ENCODE measurements around the gene IFT57.
A peak's percentile ranks its signal among the peaks of the same experiment; 100 is the strongest.

Gene IFT57

GRCh38 chr3:108177536-108177935, 44.7 kb downstream of the IFT57 start:
- H3K79me2 ChIP-seq (ENCODE audit: low read length) = no peaks in the 10 kb centered on the region
- H3K9me3 ChIP-seq (replicated peaks; ENCODE audit: insufficient read depth, low read length) = no peaks in the 10 kb centered on the region
- no peak overlapping the region for H2AFZ ChIP-seq (ENCODE audit: low read length)
- no peaks in the 10 kb centered on the region for H4K20me1 ChIP-seq (ENCODE audit: insufficient read depth, low read length)
- H3K27me3 ChIP-seq (replicated peaks; ENCODE audit: insufficient read depth, low read length) = no peaks in the 10 kb centered on the region
- no peak overlapping the region for H3K4me3 ChIP-seq (ENCODE audit: low read length)
- no peaks in the 10 kb centered on the region for H3K9me2 ChIP-seq (replicated peaks; ENCODE audit: insufficient read depth, low read length)
- no peak for DNase-seq
- H3K4me2 ChIP-seq (ENCODE audit: low read depth, low read length) = no peak overlapping the region
- H3K9ac ChIP-seq (ENCODE audit: low read length) = no peak overlapping the region
- no peaks in the 10 kb centered on the region for H3F3A ChIP-seq (ENCODE audit: insufficient read depth, low read length)
- no peaks in the 10 kb centered on the region for H3K36me3 ChIP-seq (replicated peaks; ENCODE audit: insufficient read depth, low read length)
- TF ChIP-seq EZH2phosphoT487 (IDR thresholded peaks at IDR 0.05; ENCODE audit: low read length) = no peak
- TF ChIP-seq EZH2 (optimal IDR thresholded peaks at IDR 0.05; ENCODE audit: low read depth, low read length) = no peak
- no peak for TF ChIP-seq CTCF (IDR thresholded peaks at IDR 0.05; ENCODE audit: low read length)
- H3K27ac ChIP-seq (ENCODE audit: low read length) = no peak overlapping the region
- no peaks in the 10 kb centered on the region for H3K4me1 ChIP-seq (ENCODE audit: low read length)

GRCh38 chr3:108175352-108175751, 46.9 kb downstream of the IFT57 start:
- H3K4me3 ChIP-seq (ENCODE audit: low read length) = no peak overlapping the region
- no peak overlapping the region for H2AFZ ChIP-seq (ENCODE audit: low read length)
- no peaks in the 10 kb centered on the region for H3K27me3 ChIP-seq (replicated peaks; ENCODE audit: insufficient read depth, low read length)
- DNase-seq = peak; percentile 34
- H3K27ac ChIP-seq (ENCODE audit: low read length) = no peak overlapping the region
- no peaks in the 10 kb centered on the region for H4K20me1 ChIP-seq (ENCODE audit: insufficient read depth, low read length)
- TF ChIP-seq CTCF (IDR thresholded peaks at IDR 0.05; ENCODE audit: low read length) = no peak
- no peak for TF ChIP-seq EZH2 (optimal IDR thresholded peaks at IDR 0.05; ENCODE audit: low read depth, low read length)
- TF ChIP-seq EZH2phosphoT487 (IDR thresholded peaks at IDR 0.05; ENCODE audit: low read length) = no peak
- no peaks in the 10 kb centered on the region for H3K9me3 ChIP-seq (replicated peaks; ENCODE audit: insufficient read depth, low read length)
- H3K9me2 ChIP-seq (replicated peaks; ENCODE audit: insufficient read depth, low read length) = no peaks in the 10 kb centered on the region
- no peaks in the 10 kb centered on the region for H3F3A ChIP-seq (ENCODE audit: insufficient read depth, low read length)
- H3K4me1 ChIP-seq (ENCODE audit: low read length) = no peaks in the 10 kb centered on the region
- H3K4me2 ChIP-seq (ENCODE audit: low read depth, low read length) = peak overlapping the region; percentile 14; the same call in 1 of the 2 replicates
- no peaks in the 10 kb centered on the region for H3K79me2 ChIP-seq (ENCODE audit: low read length)
- H3K36me3 ChIP-seq (replicated peaks; ENCODE audit: insufficient read depth, low read length) = no peaks in the 10 kb centered on the region
- H3K9ac ChIP-seq (ENCODE audit: low read length) = no peak overlapping the region

- Histone ChIP-seq H3K27me3 (replicated peaks; ENCODE audit: insufficient read depth, low read length) (no peaks in the 10 kb centered on the region), H3K4me3 (ENCODE audit: low read length) (no peak overlapping the region), H3K27ac (ENCODE audit: low read length) (no peak overlapping the region), H3F3A (ENCODE audit: insufficient read depth, low read length) (no peaks in the 10 kb centered on the region), H3K36me3 (replicated peaks; ENCODE audit: insufficient read depth, low read length) (no peaks in the 10 kb centered on the region), H3K4me1 (ENCODE audit: low read length) (no peaks in the 10 kb centered on the region), H2AFZ (ENCODE audit: low read length) (no peak overlapping the region), H3K9me2 (replicated peaks; ENCODE audit: insufficient read depth, low read length) (no peaks in the 10 kb centered on the region), H4K20me1 (ENCODE audit: insufficient read depth, low read length) (no peaks in the 10 kb centered on the region), H3K4me2 (ENCODE audit: low read depth, low read length) (no peak overlapping the region), H3K9me3 (replicated peaks; ENCODE audit: insufficient read depth, low read length) (no peaks in the 10 kb centered on the region), H3K9ac (ENCODE audit: low read length) (no peak overlapping the region), H3K79me2 (ENCODE audit: low read length) (no peaks in the 10 kb centered on the region)
- no peak for DNase-seq
- TF ChIP-seq CTCF (IDR thresholded peaks at IDR 0.05; ENCODE audit: low read length) = no peak
Observed at GRCh38 chr3:108171106-108171505, 51.1 kb downstream of the IFT57 start.
